ENCODE measurements around the gene ARHGAP22.
A peak's percentile ranks its signal among the peaks of the same experiment; 100 is the strongest.
"Not testable (repeated sequence)": the region's sequence is repeated elsewhere in the genome, so short reads cannot be mapped to it uniquely, and the experiment has no call there.

The ARHGAP22 gene

GRCh38 chr10:48445932-48446331 is 158.9 kb downstream of the ARHGAP22 start:
- DNase-seq = no peak

DNA sequence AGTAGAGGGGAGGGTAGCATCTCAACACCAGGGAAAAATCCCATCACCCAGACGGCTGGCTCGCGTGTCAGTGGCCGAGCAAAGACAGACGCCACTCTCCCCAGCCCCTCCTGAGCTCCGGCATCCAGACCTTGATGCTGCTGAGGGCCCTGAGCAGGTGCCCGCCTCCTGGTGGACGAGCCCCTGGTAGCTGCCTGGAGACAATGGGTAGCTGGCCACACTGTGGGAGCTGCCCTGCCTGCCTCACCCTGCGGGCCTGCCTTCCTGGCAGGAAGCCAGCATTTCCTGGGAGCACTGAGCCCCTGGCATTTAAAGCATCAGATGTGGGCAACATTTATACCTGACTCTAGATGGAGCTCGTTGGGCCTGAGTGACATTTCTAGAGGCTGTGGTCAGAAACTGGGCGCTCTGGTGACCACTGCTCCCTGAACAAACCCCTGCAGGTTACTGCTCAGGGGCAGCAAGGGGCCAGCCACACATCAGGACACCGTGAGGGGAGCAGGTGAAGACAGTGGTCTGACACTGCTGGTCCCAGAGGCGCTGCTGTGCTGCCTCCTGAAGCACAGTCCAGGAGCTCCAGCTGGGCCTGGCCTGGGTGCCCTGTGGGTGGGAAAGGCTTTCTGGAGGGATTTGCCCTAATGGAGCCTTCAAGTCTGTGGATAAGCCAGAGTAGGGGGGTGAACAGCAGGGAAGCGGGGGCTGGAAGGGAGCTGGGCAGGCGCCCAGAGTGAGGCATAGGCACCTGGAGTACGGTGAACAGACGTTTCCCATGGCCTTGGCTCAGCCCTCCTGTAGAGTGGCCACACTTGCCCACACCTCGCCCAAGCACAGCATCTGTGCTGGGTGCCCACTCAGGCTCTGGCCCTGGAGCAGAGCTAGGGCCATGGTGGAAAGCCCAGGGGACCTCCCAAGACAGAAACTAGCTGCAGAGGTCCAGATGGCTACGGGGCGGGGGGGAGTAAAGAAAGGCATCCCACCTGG is 159.7 kb downstream of the ARHGAP22 start:
- DNase-seq = peak; percentile 23

DNA sequence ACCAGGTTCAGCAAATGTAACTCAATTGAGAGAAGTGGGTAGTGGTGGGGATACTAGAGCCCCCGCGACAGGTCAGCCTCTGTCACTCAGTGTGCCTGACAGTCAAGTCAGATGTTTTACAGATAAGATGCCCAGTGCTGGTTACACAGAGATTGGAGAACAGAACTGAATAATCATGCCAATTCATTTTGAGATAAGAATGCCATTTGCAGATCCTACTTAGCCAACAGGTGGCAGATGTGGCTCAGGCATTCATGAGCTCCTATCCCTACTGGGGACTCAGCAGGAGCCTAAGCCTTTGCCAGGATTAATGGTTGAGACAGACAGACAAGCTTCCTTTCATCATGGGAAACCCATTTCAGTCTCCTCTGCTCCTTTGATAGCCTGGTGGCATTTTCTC is 160.6 kb downstream of the ARHGAP22 start:
- DNase-seq = no peak

GRCh38 chr10:48442809-48443177 is 162.1 kb downstream of the ARHGAP22 start:
- DNase-seq = no peak

GRCh38 chr10:48442090-48442808 is 162.6 kb downstream of the ARHGAP22 start:
- no peak for DNase-seq

DNA sequence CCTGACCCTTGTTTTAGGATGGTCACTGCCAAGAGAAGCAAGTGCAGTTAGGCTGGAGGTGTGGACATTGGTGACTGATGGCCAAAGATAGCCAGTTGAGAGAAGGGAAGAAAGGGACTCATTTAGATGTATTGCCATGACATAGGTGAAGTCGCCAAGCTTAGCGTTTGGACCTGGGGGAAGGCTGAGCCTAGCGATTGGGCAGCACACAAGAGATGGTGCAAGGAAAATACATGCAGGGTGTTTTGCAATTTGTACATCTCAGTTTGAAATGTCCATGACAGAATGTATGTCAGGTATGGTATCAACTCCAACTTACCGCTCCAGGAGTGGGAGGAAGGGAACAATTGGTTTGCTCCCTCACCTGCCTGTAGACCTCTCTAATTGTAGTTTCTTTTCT is 164.1 kb downstream of the ARHGAP22 start:
- no peak for DNase-seq

- no peak for DNase-seq
These were observed 165.3 kb downstream of the ARHGAP22 start for GRCh38 chr10:48439581-48440041.

DNA sequence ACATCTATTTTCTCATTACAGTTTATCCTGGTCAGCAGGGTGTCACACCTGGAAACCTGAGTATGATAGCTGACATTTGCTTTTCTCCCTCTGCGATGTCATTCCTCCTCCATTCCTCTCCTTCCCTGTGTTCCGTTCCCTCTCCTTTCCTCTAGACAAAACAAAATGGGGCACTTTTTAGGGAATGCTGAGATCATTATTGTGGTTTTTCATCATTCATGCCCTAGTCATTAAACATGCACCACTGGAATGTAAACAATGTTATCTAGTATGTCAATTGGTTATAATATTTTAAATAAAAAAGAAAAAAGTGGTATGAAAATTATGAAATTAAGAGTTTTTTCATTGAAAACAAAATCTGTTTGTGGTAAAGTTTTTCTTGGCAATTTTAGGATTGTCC is 165.8 kb downstream of the ARHGAP22 start:
- no peak for DNase-seq

DNA sequence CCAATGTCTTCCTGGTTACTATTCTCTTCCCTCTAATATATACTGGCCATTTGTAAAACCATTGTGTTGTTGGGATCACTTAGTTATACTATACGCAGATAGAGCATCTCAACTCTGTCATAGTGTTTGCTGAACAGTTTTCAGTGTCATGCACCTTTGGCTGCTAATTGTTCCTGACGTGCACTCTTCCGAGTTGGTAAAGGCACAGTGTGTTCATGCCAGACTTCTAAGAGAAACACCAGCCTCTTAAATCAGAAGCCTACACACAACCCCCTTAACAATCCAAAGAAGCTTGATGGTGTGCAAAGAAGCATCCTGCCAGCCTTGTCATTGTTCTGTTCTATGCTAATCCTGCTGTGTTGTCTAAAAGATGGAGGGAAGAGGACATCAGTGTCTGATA is 167.3 kb downstream of the ARHGAP22 start:
- no peak for DNase-seq

GRCh38 chr10:48431871-48432270 is 173.0 kb downstream of the ARHGAP22 start:
- DNase-seq = no peak

DNA sequence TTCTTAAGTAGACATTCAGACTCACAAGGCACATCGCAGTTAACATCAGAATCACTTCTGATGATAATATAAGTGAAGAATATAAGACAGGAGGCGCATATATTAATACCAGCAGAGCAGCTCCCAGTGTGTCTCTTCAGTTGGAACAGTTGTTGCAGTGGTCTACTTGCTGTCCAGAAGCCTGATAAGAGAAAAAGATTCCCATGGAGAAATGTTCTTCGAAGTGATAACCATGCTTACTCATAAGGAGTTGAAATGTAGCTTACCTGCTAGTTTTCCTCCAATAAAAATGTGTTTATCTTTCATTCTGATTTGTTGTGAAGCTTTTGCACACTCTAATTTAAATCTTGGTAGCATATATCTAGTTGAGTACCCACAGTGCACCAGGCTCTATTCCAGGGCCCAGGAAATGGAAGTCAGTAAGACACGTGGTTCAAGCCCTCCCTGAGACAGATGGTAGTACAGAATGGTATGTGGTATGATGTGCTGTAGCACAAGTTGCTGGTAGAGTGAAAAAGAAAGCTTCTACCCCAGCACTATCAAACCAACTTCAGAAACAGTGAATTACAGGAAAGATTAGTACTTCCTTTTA is 174.4 kb downstream of the ARHGAP22 start:
- DNase-seq = no peak

DNA sequence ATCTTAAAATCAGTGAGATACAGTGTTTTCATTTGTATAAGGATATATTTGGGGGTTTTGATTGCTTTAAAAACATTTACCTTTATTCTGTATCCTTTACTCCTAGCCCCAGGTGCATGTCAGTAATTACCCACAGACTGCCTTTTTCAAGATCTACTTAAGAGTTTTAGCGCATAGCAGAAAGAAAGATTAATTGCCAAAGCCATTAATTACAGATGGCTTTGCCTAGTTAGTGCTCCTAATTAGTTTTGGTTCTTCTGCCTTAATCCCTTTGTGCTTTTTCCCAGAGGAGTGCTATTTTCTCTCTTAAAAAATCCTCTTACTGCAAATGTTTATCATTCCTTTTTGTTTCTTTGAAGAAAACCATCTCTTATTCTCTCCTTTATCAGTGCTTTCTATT is 175.6 kb downstream of the ARHGAP22 start:
- DNase-seq = no peak

DNA sequence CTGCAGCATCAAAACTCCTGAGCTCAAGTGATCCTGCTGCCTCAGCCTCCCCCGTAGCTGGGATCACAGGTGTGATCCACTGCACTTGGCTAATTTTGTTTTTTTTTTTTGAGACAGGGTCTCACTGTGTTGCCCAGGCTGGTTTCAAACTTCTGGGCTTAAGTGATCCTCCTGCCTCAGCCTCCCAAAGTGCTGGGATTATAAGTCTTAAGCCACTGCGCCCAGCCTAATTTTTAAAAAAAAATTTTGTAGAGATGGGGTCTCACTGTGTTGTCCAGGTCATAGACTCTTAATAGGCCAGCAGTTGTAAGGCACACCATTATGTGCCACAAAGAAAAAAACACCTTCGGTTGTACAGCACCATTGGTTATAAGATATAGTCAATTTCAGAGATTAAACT is 176.0 kb downstream of the ARHGAP22 start:
- DNase-seq = no peak

DNA sequence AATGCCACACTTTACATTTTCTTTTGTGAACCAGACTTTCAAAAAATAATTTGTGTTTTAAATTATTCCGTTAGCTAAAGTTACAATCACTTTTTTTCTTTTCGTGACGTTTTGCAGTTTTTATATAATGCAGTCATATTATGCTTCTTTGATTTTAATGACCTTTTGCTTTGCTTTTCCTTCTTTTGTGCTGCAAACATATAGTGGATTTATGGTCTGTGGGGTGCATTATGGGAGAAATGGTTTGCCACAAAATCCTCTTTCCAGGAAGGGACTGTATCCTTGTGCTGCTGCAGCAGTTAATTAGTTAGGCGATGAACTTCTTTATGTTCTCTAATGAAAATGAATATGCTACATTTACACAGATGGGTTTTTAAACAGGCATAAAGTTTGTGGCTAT is 181.0 kb downstream of the ARHGAP22 start:
- DNase-seq = no peak

GRCh38 chr10:48421862-48422261 is 183.0 kb downstream of the ARHGAP22 start:
- DNase-seq = not testable (repeated sequence)

GRCh38 chr10:48419714-48420113 is 185.2 kb downstream of the ARHGAP22 start:
- no peak for DNase-seq

- no peak for DNase-seq
These were observed 186.6 kb downstream of the ARHGAP22 start for GRCh38 chr10:48418189-48418788.

- no peak for DNase-seq
These were observed 187.5 kb downstream of the ARHGAP22 start for GRCh38 chr10:48417374-48417773.

DNA sequence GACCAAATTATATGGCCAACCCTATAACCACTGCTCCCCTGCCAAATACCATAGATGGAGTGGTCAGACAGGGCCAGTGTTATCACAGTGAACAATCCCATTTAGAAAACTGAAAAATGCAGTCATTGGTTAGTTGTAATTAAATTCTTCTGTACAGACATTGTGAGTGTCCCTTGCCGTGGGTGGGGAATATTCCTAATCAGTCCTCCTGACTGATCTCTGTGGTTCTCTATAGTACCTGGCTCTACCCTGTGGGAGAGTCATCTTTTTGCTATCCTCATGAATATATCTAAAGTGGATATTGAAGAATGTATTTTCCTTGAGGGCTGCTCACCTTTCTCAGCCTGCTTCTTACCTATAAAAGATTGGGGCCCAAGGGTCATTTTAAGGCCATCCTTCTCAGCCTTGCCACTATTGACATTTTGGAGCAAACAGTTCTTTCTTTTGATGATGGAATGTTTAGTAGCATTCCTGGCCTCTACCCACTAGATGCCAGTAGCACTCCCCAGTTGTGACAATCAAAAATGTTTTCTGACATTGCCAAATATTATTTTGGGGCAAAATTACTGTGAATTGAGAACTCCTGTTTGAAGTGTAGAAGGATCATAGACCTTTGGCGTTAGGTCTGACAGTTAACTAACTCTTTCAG is 188.2 kb downstream of the ARHGAP22 start:
- DNase-seq = no peak

DNA sequence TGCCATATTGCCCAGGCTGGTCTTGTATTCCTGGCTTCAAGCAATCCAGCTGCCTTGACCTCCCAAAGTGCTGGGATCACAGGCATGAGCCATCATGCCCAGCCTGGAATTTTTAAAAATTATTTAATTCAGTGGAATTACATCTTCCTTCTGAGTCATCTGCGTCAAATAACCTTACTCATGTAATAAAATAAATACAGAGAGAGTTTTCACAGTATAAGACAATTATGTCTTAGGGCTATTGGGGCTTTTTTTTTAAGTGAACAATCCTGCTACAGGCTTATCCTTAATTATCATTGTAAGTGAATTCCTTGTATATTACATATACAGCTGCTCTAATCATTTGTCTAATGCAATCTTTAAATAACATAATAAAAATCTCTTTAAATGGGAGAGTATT is 190.1 kb downstream of the ARHGAP22 start:
- no peak for DNase-seq

DNA sequence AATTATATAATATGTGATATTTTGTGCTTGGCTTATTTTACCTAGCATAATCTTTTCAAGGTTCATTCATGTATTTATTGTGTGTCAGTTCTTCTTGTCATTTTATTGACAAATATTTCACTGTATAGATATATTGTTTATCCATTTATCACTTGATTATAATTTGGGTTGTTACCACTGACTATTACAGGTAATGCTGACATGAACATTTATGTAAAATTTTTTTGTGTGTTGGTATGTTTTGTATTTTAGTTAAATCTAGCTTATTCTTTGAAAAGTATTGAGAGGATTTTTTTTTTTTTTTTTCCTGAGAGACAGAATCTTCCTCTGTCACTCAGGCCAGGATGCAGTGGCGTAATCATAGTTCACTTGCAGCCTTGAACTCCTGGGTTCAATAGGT is 190.7 kb downstream of the ARHGAP22 start:
- no peak for DNase-seq

DNA sequence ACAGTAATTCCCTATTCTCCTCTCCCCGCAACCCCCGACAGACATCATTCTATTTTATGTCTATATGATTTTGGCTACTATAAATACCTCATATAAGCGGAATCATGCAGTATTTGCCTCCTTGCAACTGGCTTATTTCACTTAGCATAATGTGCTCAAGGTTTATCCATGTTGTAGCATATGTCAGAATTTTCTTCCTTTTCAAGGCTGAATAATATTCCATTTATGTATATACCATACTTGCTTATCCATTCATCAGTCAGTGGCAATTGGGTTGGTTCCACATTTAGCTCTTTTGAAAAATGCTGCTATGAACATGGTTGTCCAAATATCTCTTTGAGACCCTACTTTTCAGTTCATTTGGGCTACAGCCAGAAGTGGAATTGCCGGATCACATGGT is 191.9 kb downstream of the ARHGAP22 start:
- DNase-seq = no peak

- DNase-seq = no peak
These were observed 192.8 kb downstream of the ARHGAP22 start for GRCh38 chr10:48412081-48412480.
